ENCODE measurements around the gene CXCL14. TPM values are rescaled to one million over a fixed set of nuclear protein-coding genes. Genes with fewer than 3 reads are reported as not detected.

CXCL14 gene, protein sequence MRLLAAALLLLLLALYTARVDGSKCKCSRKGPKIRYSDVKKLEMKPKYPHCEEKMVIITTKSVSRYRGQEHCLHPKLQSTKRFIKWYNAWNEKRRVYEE
- total RNA-seq (2021; ENCODE audit: unreplicated experiment) (not detected), Bru-seq, nascent RNA (not detected), BruChase-seq, experiment 1, labeled RNA remaining after a 6-hour chase (not detected), BruChase-seq, experiment 2, labeled RNA remaining after a 2-hour chase (not detected)
- polyA plus RNA-seq (2012): not detected in 2 replicates
- long read RNA-seq: 0 reads

DNA sequence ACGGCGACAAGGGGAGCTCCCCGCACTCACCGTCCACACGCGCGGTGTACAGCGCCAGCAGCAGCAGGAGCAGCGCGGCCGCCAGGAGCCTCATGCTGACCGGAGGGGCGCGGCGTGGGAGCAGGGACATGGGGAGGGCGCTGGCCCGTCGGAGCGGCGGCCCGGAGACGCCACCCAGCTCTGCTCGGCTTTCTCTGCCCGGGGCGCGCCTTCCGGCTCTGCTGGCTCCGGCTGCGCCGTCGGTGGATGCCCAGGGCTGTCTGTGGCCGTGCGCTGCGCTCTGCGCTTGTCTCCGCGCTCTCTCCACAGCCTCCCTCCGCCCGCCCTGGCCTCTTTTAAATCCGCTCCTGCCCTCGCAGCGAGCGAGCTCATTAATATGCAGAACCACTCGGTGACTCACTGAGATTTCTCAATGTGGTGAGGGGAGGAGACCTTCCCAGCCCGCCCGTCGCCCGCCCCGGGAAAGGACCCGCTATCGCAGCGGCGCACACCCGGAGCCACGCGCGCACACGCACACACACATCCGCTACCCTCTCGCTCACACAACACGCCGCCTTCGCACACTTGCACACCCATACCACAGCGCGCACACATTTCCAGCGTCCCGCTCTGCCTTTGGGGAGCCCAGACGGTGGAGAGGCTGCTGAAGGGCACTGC, at the start of gene CXCL14:
TSS of gene CXCL14 (minus strand) at position 307 of the 657 bp plus-strand sequence. CDS start at position 94, 213 bp downstream.
- BruUV-seq (replicated peaks): no TSS peak
- no peak for TF ChIP-seq POLR2A (IDR thresholded peaks at IDR 0.05; ENCODE audit: borderline replicate concordance, extremely low read depth, insufficient read depth, insufficient read length)
- TF ChIP-seq ZNF274 (IDR thresholded peaks at IDR 0.05; ENCODE audit: low read depth, low read length): no peak
- no peak for TF ChIP-seq SIN3A (IDR thresholded peaks at IDR 0.05; ENCODE audit: low read depth)
- TF ChIP-seq, protein P1, sequence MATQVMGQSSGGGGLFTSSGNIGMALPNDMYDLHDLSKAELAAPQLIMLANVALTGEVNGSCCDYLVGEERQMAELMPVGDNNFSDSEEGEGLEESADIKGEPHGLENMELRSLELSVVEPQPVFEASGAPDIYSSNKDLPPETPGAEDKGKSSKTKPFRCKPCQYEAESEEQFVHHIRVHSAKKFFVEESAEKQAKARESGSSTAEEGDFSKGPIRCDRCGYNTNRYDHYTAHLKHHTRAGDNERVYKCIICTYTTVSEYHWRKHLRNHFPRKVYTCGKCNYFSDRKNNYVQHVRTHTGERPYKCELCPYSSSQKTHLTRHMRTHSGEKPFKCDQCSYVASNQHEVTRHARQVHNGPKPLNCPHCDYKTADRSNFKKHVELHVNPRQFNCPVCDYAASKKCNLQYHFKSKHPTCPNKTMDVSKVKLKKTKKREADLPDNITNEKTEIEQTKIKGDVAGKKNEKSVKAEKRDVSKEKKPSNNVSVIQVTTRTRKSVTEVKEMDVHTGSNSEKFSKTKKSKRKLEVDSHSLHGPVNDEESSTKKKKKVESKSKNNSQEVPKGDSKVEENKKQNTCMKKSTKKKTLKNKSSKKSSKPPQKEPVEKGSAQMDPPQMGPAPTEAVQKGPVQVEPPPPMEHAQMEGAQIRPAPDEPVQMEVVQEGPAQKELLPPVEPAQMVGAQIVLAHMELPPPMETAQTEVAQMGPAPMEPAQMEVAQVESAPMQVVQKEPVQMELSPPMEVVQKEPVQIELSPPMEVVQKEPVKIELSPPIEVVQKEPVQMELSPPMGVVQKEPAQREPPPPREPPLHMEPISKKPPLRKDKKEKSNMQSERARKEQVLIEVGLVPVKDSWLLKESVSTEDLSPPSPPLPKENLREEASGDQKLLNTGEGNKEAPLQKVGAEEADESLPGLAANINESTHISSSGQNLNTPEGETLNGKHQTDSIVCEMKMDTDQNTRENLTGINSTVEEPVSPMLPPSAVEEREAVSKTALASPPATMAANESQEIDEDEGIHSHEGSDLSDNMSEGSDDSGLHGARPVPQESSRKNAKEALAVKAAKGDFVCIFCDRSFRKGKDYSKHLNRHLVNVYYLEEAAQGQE (IDR thresholded peaks at IDR 0.05; ENCODE audit: low read depth): no peak
- TF ChIP-seq CBX3 (IDR thresholded peaks at IDR 0.05; ENCODE audit: low read depth): no peak
- TF ChIP-seq EGR1 (IDR thresholded peaks at IDR 0.05; ENCODE audit: low read depth): no peak
- no peak for TF ChIP-seq JUND (IDR thresholded peaks at IDR 0.05)
- TF ChIP-seq RAD21 (IDR thresholded peaks at IDR 0.05; ENCODE audit: low read depth): no peak
- Histone ChIP-seq H3K4me3 (replicated peaks in 1 of 2; ENCODE audit: low read depth in 1 of 2, low read length in 2 of 2) (no peak within 1 kb of the TSS), H3K27me3 (ENCODE audit: insufficient read depth, low read length) (peaks cover 22% of the 10 kb centered on the region; the same call in 1 of the 2 replicates), H3K9me2 (ENCODE audit: insufficient read depth) (no peaks in the 10 kb centered on the region), H3K36me3 (ENCODE audit: control insufficient read depth in 1 of 2, insufficient read depth in 2 of 2, low read length in 2 of 2) (no peaks in the 10 kb centered on the region), H2AFZ (ENCODE audit: low read depth, low read length, poor library complexity, severe bottlenecking) (no peak within 1 kb of the TSS), H3K79me2 (ENCODE audit: insufficient read depth, low read length) (no peaks in the 10 kb centered on the region), H3K4me1 (ENCODE audit: control insufficient read depth in 1 of 2, insufficient read depth in 2 of 2, low read length in 2 of 2) (peaks cover 0 to 10% of the 10 kb centered on the region in 2 experiments; a peak in 2 of 4 replicates), H3K27ac (ENCODE audit: low read depth, low read length) (no peak within 1 kb of the TSS), H3K9me3 (ENCODE audit: control insufficient read depth in 1 of 2, insufficient read depth in 1 of 2, low read depth in 1 of 2, low read length in 2 of 2) (no peaks in the 10 kb centered on the region), H4K20me1 (ENCODE audit: insufficient read depth) (no peaks in the 10 kb centered on the region), H3K9ac (ENCODE audit: low read length) (no peak within 1 kb of the TSS), H3K4me2 (ENCODE audit: low read length) (no peak within 1 kb of the TSS)
- POLR2A ChIA-PET: no interaction called here
- intact Hi-C loops (cut with micrococcal nuclease): no loop called here
- CTCF ChIA-PET: no interaction called here
- ATAC-seq: no peak
- RAD21 ChIA-PET (ENCODE audit: low non-redundant PET in 1 of 2, low total read pairs in 2 of 2, uncharacterized antibody in 2 of 2, unreplicated experiment in 2 of 2): no interaction called here
- DNase-seq (ENCODE audit: low read depth, low spot score): no peak
